Thyroid gland (tissue), 4 donors: ENCODE data around the gene MAP6. TPM values are rescaled to one million over a fixed set of nuclear protein-coding genes. Genes with fewer than 3 reads are reported as not detected.

Experiments
- DNase-seq, 2 donors: peaks; one replicate each; pipeline ENCODE4 v3.0.0-alpha.2; 2019
- H3K27ac ChIP-seq, 3 donors: fragments of 200-600 bp; sonication (generic); 1 replicate in 2 of 3; 2 replicates in 1 of 3; pipeline ENCODE4 v1.5.1; 2016 to 2019; ENCODE audit warnings: mild to moderate bottlenecking in 1 of 3, moderate library complexity in 1 of 3
- H3K27me3 ChIP-seq: fragments of 200-600 bp; sonication (generic); one replicate; pipeline ENCODE4 v1.5.1; 2019
- H3K36me3 ChIP-seq, 2 donors: fragments of 200-600 bp; sonication (generic); one replicate each; pipeline ENCODE4 v1.5.1; 2016 to 2019
- H3K4me1 ChIP-seq, 2 donors: fragments of 200-600 bp; sonication (generic); one replicate each; pipeline ENCODE4 v1.5.1; 2017 to 2019
- H3K4me3 ChIP-seq, 3 donors: fragments of 200-600 bp; sonication (generic); replicated peaks in 1 of 3; 1 replicate in 2 of 3; 2 replicates in 1 of 3; pipeline ENCODE4 v1.5.1; 2016; ENCODE audit warnings: mild to moderate bottlenecking in 1 of 3
- H3K9me3 ChIP-seq: fragments of 200-600 bp; sonication (generic); one replicate; pipeline ENCODE4 v1.5.1; 2017
- CTCF ChIP-seq, 6 experiments: fragments of 200-600 bp in 3 of 6; fragments of 450-650 bp in 3 of 6; sonication (generic) in 3 of 6; IDR thresholded peaks; one replicate each; pipeline ENCODE4 v1.5.1; 2016 to 2019; ENCODE audit warnings: antibody characterized with exemption in 6 of 6, mild to moderate bottlenecking in 2 of 6, inconsistent platforms in 1 of 6, moderate library complexity in 1 of 6
- POLR2A ChIP-seq, 2 donors: fragments of 450-650 bp; IDR thresholded peaks; one replicate each; pipeline ENCODE4 v1.6.1; 2017; ENCODE audit warnings: antibody characterized with exemption in 2 of 2, mild to moderate bottlenecking in 2 of 2, moderate library complexity in 1 of 2
- whole genome bisulfite sequencing, 2 donors: methylation state at CpG; one replicate each; pipeline ENCODE4 v1.1.5; 2017; 5-methylcytosine and 5-hydroxymethylcytosine counted together
- intact Hi-C: fragments of 100-400 bp; cut with DNase I; formaldehyde crosslinking; loops from one replicate; pipeline ENCODE4 v1.15.1; 2023
- total RNA-seq, 4 donors: library from RNA; depleted of rRNA; stranded (reverse); fragments of >200 nt; gene quantifications; one replicate each; pipeline ENCODE4 v1.2.3, GENCODE V29; 2016

MAP6 gene
- total RNA-seq, 4 donors from 2014 or later, result 4.8 to 13.8 (median 9.4) TPM

GRCh38 chr11:75562836-75563484 lies 105.9 kb downstream of the MAP6 start:
- Histone ChIP-seq H3K9me3 (no peaks in the 10 kb centered on the region), H3K4me1 (peaks cover 36 to 77% of the 10 kb centered on the region in 2 donors), H3K36me3 (peaks cover 15 to 20% of the 10 kb centered on the region in 2 donors), H3K27me3 (no peaks in the 10 kb centered on the region), H3K27ac (peak overlapping the region; percentile 99 to 100 (median 100)), H3K4me3 (peak overlapping the region; percentile 43 to 95 (median 91))
- TF ChIP-seq CTCF (IDR thresholded peaks at IDR 0.05), result no peak
- no peak for TF ChIP-seq POLR2A (IDR thresholded peaks at IDR 0.05)
- intact Hi-C loops, result no loop called here
- peak; percentile 33 to 36 for DNase-seq
- 1 to 6% methylated on average over 16 of the region's 16 CpGs for WGBS, 2 donors

GRCh38 chr11:75562048-75562835 lies 106.6 kb downstream of the MAP6 start, which contains the start of gene SERPINH1:
SERPINH1 (plus strand) TSS chr11:75562253; CDS start chr11:75566350, 4,097 bp downstream.
- H3K27ac ChIP-seq, result peak within 1 kb of the TSS; percentile 99 to 100 (median 100)
- intact Hi-C loops, result no loop called here
- peak; percentile 88 to 89 for DNase-seq
- TF ChIP-seq POLR2A (IDR thresholded peaks at IDR 0.05), result peak; percentile 40 to 86
- peak in 1 of 6 experiments; percentile 3 for TF ChIP-seq CTCF (IDR thresholded peaks at IDR 0.05)
- peak within 1 kb of the TSS; percentile 43 to 95 (median 91) for H3K4me3 ChIP-seq
- H3K4me1 ChIP-seq, result peaks cover 42 to 82% of the 10 kb centered on the region in 2 donors
- WGBS, 2 donors, result 0 to 1% methylated on average over 41 to 43 of the region's 51 CpGs
- no peaks in the 10 kb centered on the region for H3K9me3 ChIP-seq
- H3K36me3 ChIP-seq, result peaks cover 8 to 13% of the 10 kb centered on the region in 2 donors
- no peaks in the 10 kb centered on the region for H3K27me3 ChIP-seq

GRCh38 chr11:75561426-75562047 lies 107.3 kb downstream of the MAP6 start:
- TF ChIP-seq CTCF (IDR thresholded peaks at IDR 0.05), result no peak
- no peak for TF ChIP-seq POLR2A (IDR thresholded peaks at IDR 0.05)
- Histone ChIP-seq H3K4me1 (peaks cover 42 to 80% of the 10 kb centered on the region in 2 donors), H3K36me3 (peaks cover under 1 to 6% of the 10 kb centered on the region in 2 donors), H3K27me3 (no peaks in the 10 kb centered on the region), H3K4me3 (peak overlapping the region in 2 of 3 donors; percentile 91 to 95), H3K27ac (peak overlapping the region; percentile 99 to 100 (median 100)), H3K9me3 (no peaks in the 10 kb centered on the region)
- intact Hi-C loops, result no loop called here
- 16 to 23% methylated on average over 14 of the region's 21 CpGs for WGBS, 2 donors
- DNase-seq, result no peak

- Histone ChIP-seq H3K27me3 (no peaks in the 10 kb centered on the region), H3K36me3 (no peaks in the 10 kb centered on the region), H3K9me3 (no peaks in the 10 kb centered on the region), H3K4me3 (no peak overlapping the region), H3K4me1 (peaks cover 42 to 71% of the 10 kb centered on the region in 2 donors), H3K27ac (peak overlapping the region in 2 of 3 donors; percentile 100)
- no peak for DNase-seq
- TF ChIP-seq POLR2A (IDR thresholded peaks at IDR 0.05), result no peak
- WGBS, 2 donors, result 65 to 82% methylated on average over 1 of the region's 1 CpG
- intact Hi-C loops, result no loop called here
Measured at GRCh38 chr11:75560644-75561043, 108.2 kb downstream of the MAP6 start.
